Stimulated activated CD4-positive, alpha-beta T cell treated with anti-CD3 and anti-CD28 coated beads, TNF-alpha, amount 100 ng/mL, for 24 hours (primary cell): ENCODE results near the gene SOD1.

Source experiments
- DNase-seq, 3 experiments: peaks; one replicate each; pipeline ENCODE4 v3.0.0-alpha.2; 2020; ENCODE audit warnings: low read depth in 3 of 3

SOD1 gene

GRCh38 chr21:31682620-31683019, 23.1 kb downstream of the SOD1 start:
- DNase-seq: no peak

- DNase-seq: no peak
These were observed 23.5 kb downstream of the SOD1 start for GRCh38 chr21:31683029-31683428.

- no peak for DNase-seq
These were observed 25.4 kb downstream of the SOD1 start for GRCh38 chr21:31684918-31685317.

- DNase-seq: no peak
These were observed 26.9 kb downstream of the SOD1 start for GRCh38 chr21:31686272-31686915.

GRCh38 chr21:31687108-31687507, 27.6 kb downstream of the SOD1 start:
- DNase-seq: no peak

- no peak for DNase-seq
These were observed 29.3 kb downstream of the SOD1 start for GRCh38 chr21:31688603-31689368.

GRCh38 chr21:31693222-31693621, 33.7 kb downstream of the SOD1 start:
- no peak for DNase-seq

- no peak for DNase-seq
These were observed 36.9 kb downstream of the SOD1 start for GRCh38 chr21:31696424-31696823.

GRCh38 chr21:31698461-31698860, 39.0 kb downstream of the SOD1 start:
- DNase-seq: no peak

GRCh38 chr21:31700040-31700439, 40.5 kb downstream of the SOD1 start:
- no peak for DNase-seq

GRCh38 chr21:31706562-31706961, 47.1 kb downstream of the SOD1 start:
- DNase-seq: no peak

GRCh38 chr21:31707499-31707898, 48.0 kb downstream of the SOD1 start:
- DNase-seq: no peak

- DNase-seq: no peak
These were observed 49.0 kb downstream of the SOD1 start for GRCh38 chr21:31708541-31708940.

- DNase-seq: no peak
These were observed 51.1 kb downstream of the SOD1 start for GRCh38 chr21:31710586-31710985.

GRCh38 chr21:31711326-31711725, 51.8 kb downstream of the SOD1 start:
- DNase-seq: no peak

- DNase-seq: no peak
These were observed 52.3 kb downstream of the SOD1 start for GRCh38 chr21:31711745-31712285.

- DNase-seq: no peak
These were observed 53.6 kb downstream of the SOD1 start for GRCh38 chr21:31713115-31713514.

- DNase-seq: no peak
These were observed 54.7 kb downstream of the SOD1 start for GRCh38 chr21:31713973-31714740.

GRCh38 chr21:31714741-31715365, 55.4 kb downstream of the SOD1 start:
- DNase-seq: no peak

GRCh38 chr21:31716106-31716505, 56.6 kb downstream of the SOD1 start:
- no peak for DNase-seq
